Vagina (tissue), 2 donors: ENCODE data around the gene PCBP3. TPM values are rescaled to one million over a fixed set of nuclear protein-coding genes. Genes with fewer than 3 reads are reported as not detected.

Experiments used
- DNase-seq, 2 donors: peaks; one replicate each; pipeline ENCODE4 v3.0.0-alpha.2; 2017; ENCODE audit errors: extremely low spot score in 2 of 2
- H3K27ac ChIP-seq: fragments of 200-600 bp; sonication (generic); one replicate; pipeline ENCODE4 v1.5.1; 2019
- H3K27me3 ChIP-seq: fragments of 200-600 bp; sonication (generic); one replicate; pipeline ENCODE4 v1.5.1; 2019
- H3K36me3 ChIP-seq, 2 donors: fragments of 200-600 bp; sonication (generic); one replicate each; pipeline ENCODE4 v1.5.1; 2017 to 2019
- H3K4me1 ChIP-seq: fragments of 200-600 bp; sonication (generic); one replicate; pipeline ENCODE4 v1.5.1; 2019
- H3K4me3 ChIP-seq, 2 donors: fragments of 200-600 bp; sonication (generic); 1 replicate in 1 of 2; 2 replicates in 1 of 2; pipeline ENCODE4 v1.5.1; 2016 to 2019
- H3K9me3 ChIP-seq: fragments of 200-600 bp; sonication (generic); one replicate; pipeline ENCODE4 v1.5.1; 2019
- POLR2A ChIP-seq, 2 donors: fragments of 450-650 bp; IDR thresholded peaks; one replicate each; pipeline ENCODE4 v1.6.1; 2017; ENCODE audit warnings: antibody characterized with exemption in 2 of 2, mild to moderate bottlenecking in 2 of 2, moderate library complexity in 2 of 2
- POLR2AphosphoS5 ChIP-seq, 2 donors: sonication (generic); formaldehyde crosslinking; IDR thresholded peaks; one replicate each; pipeline ENCODE4 v1.9.0; 2017; ENCODE audit warnings: antibody characterized with exemption in 2 of 2, mild to moderate bottlenecking in 2 of 2, low read depth in 1 of 2; ENCODE audit not compliant: insufficient read depth in 1 of 2
- intact Hi-C: fragments of 100-400 bp; cut with DNase I; formaldehyde crosslinking; loops from one replicate; pipeline ENCODE4 v1.15.1; 2023
- total RNA-seq: library from RNA; depleted of rRNA; stranded (reverse); fragments of >200 nt; gene quantifications from one replicate; pipeline ENCODE4 v1.2.3, GENCODE V29; 2016
- TF ChIP-seq, protein P1 (sequence below), 3 experiments: fragments of 450-650 bp in 2 of 3; fragments of 200-600 bp in 1 of 3; sonication (generic) in 1 of 3; IDR thresholded peaks; one replicate each; pipeline ENCODE4 v1.5.1; 2017 to 2019; ENCODE audit warnings: antibody characterized with exemption in 3 of 3, mild to moderate bottlenecking in 2 of 3, moderate library complexity in 2 of 3

The PCBP3 gene
- total RNA-seq, 1 donor from 2014 or later = 4.9 TPM

DNA sequence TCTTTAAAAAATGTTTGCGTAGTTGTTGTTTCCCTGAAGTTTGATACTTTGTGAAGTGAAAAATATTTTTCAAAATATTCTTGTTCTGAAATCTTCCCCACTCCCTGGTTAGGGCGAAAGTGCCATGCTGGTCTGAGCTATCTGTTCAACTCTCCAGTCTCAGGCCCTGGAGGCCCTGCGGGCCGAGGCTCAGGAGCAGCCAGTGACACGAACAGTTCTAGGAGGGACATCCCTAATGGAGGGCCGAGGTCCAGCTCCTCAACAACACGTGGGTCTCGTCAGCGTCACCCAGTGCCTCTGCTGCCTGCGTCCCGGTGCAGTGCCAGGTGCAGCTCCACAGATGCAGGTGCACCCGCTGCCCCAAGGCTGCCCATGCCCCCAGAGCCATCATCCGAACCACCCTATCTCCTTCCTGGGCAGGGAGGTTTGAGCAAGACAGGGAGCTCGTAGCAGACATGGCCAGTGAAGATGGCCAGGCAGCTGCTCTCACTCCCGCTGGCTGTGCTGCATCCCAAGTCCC is 268.3 kb downstream of the PCBP3 start:
- TF ChIP-seq, protein P1, sequence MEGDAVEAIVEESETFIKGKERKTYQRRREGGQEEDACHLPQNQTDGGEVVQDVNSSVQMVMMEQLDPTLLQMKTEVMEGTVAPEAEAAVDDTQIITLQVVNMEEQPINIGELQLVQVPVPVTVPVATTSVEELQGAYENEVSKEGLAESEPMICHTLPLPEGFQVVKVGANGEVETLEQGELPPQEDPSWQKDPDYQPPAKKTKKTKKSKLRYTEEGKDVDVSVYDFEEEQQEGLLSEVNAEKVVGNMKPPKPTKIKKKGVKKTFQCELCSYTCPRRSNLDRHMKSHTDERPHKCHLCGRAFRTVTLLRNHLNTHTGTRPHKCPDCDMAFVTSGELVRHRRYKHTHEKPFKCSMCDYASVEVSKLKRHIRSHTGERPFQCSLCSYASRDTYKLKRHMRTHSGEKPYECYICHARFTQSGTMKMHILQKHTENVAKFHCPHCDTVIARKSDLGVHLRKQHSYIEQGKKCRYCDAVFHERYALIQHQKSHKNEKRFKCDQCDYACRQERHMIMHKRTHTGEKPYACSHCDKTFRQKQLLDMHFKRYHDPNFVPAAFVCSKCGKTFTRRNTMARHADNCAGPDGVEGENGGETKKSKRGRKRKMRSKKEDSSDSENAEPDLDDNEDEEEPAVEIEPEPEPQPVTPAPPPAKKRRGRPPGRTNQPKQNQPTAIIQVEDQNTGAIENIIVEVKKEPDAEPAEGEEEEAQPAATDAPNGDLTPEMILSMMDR (IDR thresholded peaks at IDR 0.05) = no peak
- TF ChIP-seq POLR2A (IDR thresholded peaks at IDR 0.05) = no peak
- no peak for TF ChIP-seq POLR2AphosphoS5 (IDR thresholded peaks at IDR 0.05; ENCODE audit: insufficient read depth in 1 of 2, low read depth in 1 of 2)
- Histone ChIP-seq H3K27me3 (no peaks in the 10 kb centered on the region), H3K27ac (no peak overlapping the region), H3K36me3 (no peaks in the 10 kb centered on the region), H3K9me3 (no peaks in the 10 kb centered on the region), H3K4me3 (no peak overlapping the region), H3K4me1 (no peaks in the 10 kb centered on the region)
- no peak for DNase-seq
- intact Hi-C loops = no loop called here

DNA sequence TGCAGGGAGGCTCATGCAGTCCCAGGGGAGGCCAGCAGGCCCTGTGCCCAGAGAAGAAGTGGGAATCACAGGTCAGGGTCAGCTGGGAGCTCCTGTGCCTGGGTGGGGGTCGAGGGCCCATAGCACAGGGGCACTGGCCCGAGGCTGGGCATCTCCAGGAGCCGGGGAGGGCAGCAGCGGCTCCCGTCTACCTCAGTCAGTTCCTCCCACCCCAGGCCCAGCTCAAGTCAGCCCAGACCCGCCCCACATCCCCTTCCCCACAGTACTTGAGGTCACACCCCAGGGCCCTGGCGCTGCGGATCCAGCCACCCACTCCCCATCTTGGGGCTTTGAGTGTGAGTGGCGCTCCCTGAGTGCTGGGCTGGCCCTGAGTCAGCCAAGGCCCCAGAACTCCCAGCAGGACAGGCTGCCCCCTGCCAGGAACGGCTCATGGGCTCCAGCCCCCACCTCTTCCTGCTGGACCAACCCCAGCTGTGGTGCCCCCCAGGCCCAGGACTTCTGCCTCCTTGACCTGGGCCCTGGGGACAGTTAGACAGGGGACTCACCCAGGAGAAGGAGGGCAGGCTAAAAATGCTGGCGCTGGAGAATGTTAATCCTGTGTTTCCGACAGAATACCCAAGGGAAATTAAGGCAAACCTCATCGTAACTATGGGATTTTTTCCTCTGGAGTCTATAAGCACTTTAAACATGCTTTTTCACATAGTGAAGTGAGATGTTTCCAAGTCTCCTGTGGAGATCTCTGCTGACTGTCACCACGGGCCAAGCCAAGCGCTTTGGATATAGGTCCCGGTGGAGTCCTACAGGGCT is 269.3 kb downstream of the PCBP3 start:
- TF ChIP-seq, protein P1 (IDR thresholded peaks at IDR 0.05) = no peak
- TF ChIP-seq POLR2A (IDR thresholded peaks at IDR 0.05) = no peak
- no peak for TF ChIP-seq POLR2AphosphoS5 (IDR thresholded peaks at IDR 0.05; ENCODE audit: insufficient read depth in 1 of 2, low read depth in 1 of 2)
- H3K9me3 ChIP-seq = no peaks in the 10 kb centered on the region
- no peaks in the 10 kb centered on the region for H3K36me3 ChIP-seq
- intact Hi-C loops = no loop called here
- no peak overlapping the region for H3K27ac ChIP-seq
- no peak for DNase-seq
- H3K4me1 ChIP-seq = no peaks in the 10 kb centered on the region
- H3K4me3 ChIP-seq = no peak overlapping the region
- H3K27me3 ChIP-seq = no peaks in the 10 kb centered on the region

DNA sequence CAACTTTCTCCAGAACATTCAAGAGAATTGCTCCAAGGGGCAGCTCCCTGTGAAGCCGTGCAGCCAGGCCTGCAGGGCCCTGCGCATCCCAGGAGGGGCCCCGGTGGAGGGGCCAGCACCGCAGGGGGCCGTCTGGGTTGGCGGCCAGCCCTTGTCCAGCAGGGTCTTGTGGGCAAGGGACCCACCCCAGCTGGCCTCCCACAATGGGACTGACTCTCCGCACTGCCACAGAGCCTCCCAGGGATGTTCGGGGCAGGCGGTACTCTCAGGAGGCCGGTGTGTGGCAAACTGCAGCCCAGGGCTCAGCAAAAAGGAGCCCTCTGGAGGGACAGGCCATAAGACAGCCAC is 269.9 kb downstream of the PCBP3 start:
- intact Hi-C loops = no loop called here
- TF ChIP-seq POLR2A (IDR thresholded peaks at IDR 0.05) = no peak
- TF ChIP-seq, protein P1 (IDR thresholded peaks at IDR 0.05) = no peak
- H3K36me3 ChIP-seq = no peaks in the 10 kb centered on the region

DNA sequence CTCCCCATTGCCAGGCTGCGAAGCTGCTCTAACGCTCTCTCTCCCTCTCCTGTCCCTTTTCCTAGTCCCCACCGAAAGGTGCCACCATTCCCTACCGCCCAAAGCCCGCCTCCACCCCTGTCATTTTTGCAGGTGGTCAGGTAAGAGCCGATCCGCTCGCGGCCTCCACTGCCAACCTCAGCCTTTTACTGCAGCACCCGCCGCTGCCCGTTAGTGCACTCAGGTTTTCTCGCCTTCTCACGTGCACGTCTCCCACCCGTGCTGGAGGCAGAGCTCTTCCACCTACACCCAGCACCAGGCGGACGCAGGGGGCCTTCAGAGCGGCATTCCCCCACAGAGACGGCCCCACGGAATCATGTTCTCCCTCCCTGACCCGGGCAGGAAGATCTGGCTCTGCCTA is 270.4 kb downstream of the PCBP3 start:
- TF ChIP-seq, protein P1 (IDR thresholded peaks at IDR 0.05) = no peak
- TF ChIP-seq POLR2A (IDR thresholded peaks at IDR 0.05) (no peak), POLR2AphosphoS5 (IDR thresholded peaks at IDR 0.05; ENCODE audit: insufficient read depth in 1 of 2, low read depth in 1 of 2) (no peak)
- Histone ChIP-seq H3K4me1 (no peaks in the 10 kb centered on the region), H3K27me3 (no peaks in the 10 kb centered on the region), H3K36me3 (no peaks in the 10 kb centered on the region), H3K4me3 (no peak overlapping the region), H3K9me3 (no peaks in the 10 kb centered on the region), H3K27ac (no peak overlapping the region)
- no peak for DNase-seq
- intact Hi-C loops = no loop called here

More for the DNA sequence above, 269.9 kb downstream of the PCBP3 start:
- H3K9me3 ChIP-seq = no peaks in the 10 kb centered on the region
- DNase-seq = no peak
- no peak overlapping the region for H3K27ac ChIP-seq
- no peaks in the 10 kb centered on the region for H3K27me3 ChIP-seq
- H3K4me1 ChIP-seq = no peaks in the 10 kb centered on the region
- no peak overlapping the region for H3K4me3 ChIP-seq

DNA sequence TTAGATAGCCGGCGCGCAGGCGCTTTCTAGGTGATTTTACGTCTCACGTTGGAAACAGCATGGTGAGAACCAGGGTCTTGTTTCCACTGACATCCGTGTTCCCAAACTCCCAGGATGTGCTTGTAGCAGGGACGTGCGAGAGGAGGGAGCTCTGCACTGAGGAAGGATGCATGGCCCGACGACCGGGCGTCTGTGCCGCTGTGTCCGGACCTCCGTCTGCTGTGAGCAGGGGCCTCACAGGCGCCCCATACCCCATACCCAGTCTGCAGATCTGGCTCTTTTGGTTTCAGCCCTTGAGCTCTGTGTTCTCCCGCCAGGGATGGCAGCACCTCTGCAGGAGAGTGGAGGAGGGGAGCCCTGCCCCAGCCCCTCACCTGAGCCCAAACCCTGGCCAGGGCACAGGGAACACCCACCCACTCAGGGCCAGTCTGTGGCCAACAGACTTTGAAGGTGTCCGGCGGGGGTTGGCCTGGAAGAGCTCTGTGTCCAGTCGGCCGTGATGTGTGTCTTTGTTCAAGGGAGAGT is 270.9 kb downstream of the PCBP3 start:
- Histone ChIP-seq H3K27ac (no peak overlapping the region), H3K4me3 (no peak overlapping the region), H3K9me3 (no peaks in the 10 kb centered on the region), H3K27me3 (no peaks in the 10 kb centered on the region), H3K36me3 (no peaks in the 10 kb centered on the region), H3K4me1 (no peaks in the 10 kb centered on the region)
- TF ChIP-seq, protein P1 (IDR thresholded peaks at IDR 0.05) = no peak
- no peak for DNase-seq
- intact Hi-C loops = no loop called here
